IPS-18a (cell line): ENCODE measurements around the gene EBP.

ENCODE experiments used
- H3K27ac ChIP-seq: one replicate; pipeline ENCODE4 v1.5.1; 2013; ENCODE audit warnings: low read length
- H3K27me3 ChIP-seq: one replicate; pipeline ENCODE4 v1.6.1; 2013; ENCODE audit warnings: mild to moderate bottlenecking, low read length; ENCODE audit not compliant: control insufficient read depth, insufficient read depth
- H3K36me3 ChIP-seq: one replicate; pipeline ENCODE4 v1.6.1; 2013; ENCODE audit warnings: low read depth, low read length; ENCODE audit not compliant: control insufficient read depth
- H3K4me1 ChIP-seq: one replicate; pipeline ENCODE4 v1.6.1; 2013; ENCODE audit warnings: low read depth, low read length; ENCODE audit not compliant: control insufficient read depth
- H3K4me3 ChIP-seq: one replicate; pipeline ENCODE4 v1.5.1; 2013; ENCODE audit warnings: low read length
- H3K9ac ChIP-seq: one replicate; pipeline ENCODE4 v1.6.1; 2013; ENCODE audit warnings: mild to moderate bottlenecking, low read length, moderate library complexity
- H3K9me3 ChIP-seq: one replicate; pipeline ENCODE4 v1.6.1; 2013; ENCODE audit warnings: low read depth, low read length; ENCODE audit not compliant: control insufficient read depth

The EBP gene

GRCh38 chrX:48478806-48479205, 42.8 kb upstream of the EBP start:
- no peak overlapping the region for H3K9ac ChIP-seq
- H3K36me3 ChIP-seq: peaks cover 26% of the 10 kb centered on the region
- H3K27ac ChIP-seq: no peak overlapping the region
- no peak overlapping the region for H3K4me3 ChIP-seq
- peaks cover 11% of the 10 kb centered on the region for H3K9me3 ChIP-seq
- H3K4me1 ChIP-seq: no peaks in the 10 kb centered on the region
- H3K27me3 ChIP-seq: no peaks in the 10 kb centered on the region

GRCh38 chrX:48480142-48480541, 41.5 kb upstream of the EBP start:
- Histone ChIP-seq H3K36me3 (peaks cover 26% of the 10 kb centered on the region), H3K27ac (no peak overlapping the region), H3K4me3 (no peak overlapping the region), H3K9me3 (peaks cover 11% of the 10 kb centered on the region), H3K4me1 (no peaks in the 10 kb centered on the region), H3K9ac (no peak overlapping the region), H3K27me3 (no peaks in the 10 kb centered on the region)

GRCh38 chrX:48480583-48480982, 41.0 kb upstream of the EBP start:
- Histone ChIP-seq H3K4me3 (no peak overlapping the region), H3K27ac (no peak overlapping the region), H3K36me3 (peaks cover 26% of the 10 kb centered on the region), H3K9me3 (peaks cover 12% of the 10 kb centered on the region), H3K9ac (no peak overlapping the region), H3K27me3 (no peaks in the 10 kb centered on the region), H3K4me1 (no peaks in the 10 kb centered on the region)

GRCh38 chrX:48482526-48482925, 39.1 kb upstream of the EBP start:
- H3K9ac ChIP-seq: no peak overlapping the region
- H3K4me1 ChIP-seq: no peaks in the 10 kb centered on the region
- no peak overlapping the region for H3K4me3 ChIP-seq
- no peaks in the 10 kb centered on the region for H3K27me3 ChIP-seq
- peaks cover 26% of the 10 kb centered on the region for H3K36me3 ChIP-seq
- H3K9me3 ChIP-seq: peaks cover 14% of the 10 kb centered on the region
- H3K27ac ChIP-seq: no peak overlapping the region

- no peak overlapping the region for H3K27ac ChIP-seq
- no peaks in the 10 kb centered on the region for H3K4me1 ChIP-seq
- H3K27me3 ChIP-seq: no peaks in the 10 kb centered on the region
- peaks cover 11% of the 10 kb centered on the region for H3K36me3 ChIP-seq
- H3K4me3 ChIP-seq: no peak overlapping the region
- no peak overlapping the region for H3K9ac ChIP-seq
- peaks cover 19% of the 10 kb centered on the region for H3K9me3 ChIP-seq
Measured at GRCh38 chrX:48487362-48487798, 34.2 kb upstream of the EBP start.

GRCh38 chrX:48488034-48488433, 33.6 kb upstream of the EBP start:
- H3K9ac ChIP-seq: no peak overlapping the region
- no peaks in the 10 kb centered on the region for H3K4me1 ChIP-seq
- H3K36me3 ChIP-seq: peaks cover 4% of the 10 kb centered on the region
- H3K9me3 ChIP-seq: peaks cover 19% of the 10 kb centered on the region
- no peaks in the 10 kb centered on the region for H3K27me3 ChIP-seq
- H3K4me3 ChIP-seq: no peak overlapping the region
- no peak overlapping the region for H3K27ac ChIP-seq

- Histone ChIP-seq H3K27ac (no peak overlapping the region), H3K27me3 (no peaks in the 10 kb centered on the region), H3K36me3 (no peaks in the 10 kb centered on the region), H3K9ac (no peak overlapping the region), H3K4me3 (no peak overlapping the region), H3K4me1 (no peaks in the 10 kb centered on the region), H3K9me3 (peaks cover 19% of the 10 kb centered on the region)
Measured at GRCh38 chrX:48489296-48489695, 32.3 kb upstream of the EBP start.

GRCh38 chrX:48489892-48490291, 31.7 kb upstream of the EBP start:
- Histone ChIP-seq H3K4me1 (no peaks in the 10 kb centered on the region), H3K9ac (no peak overlapping the region), H3K36me3 (no peaks in the 10 kb centered on the region), H3K27ac (no peak overlapping the region), H3K27me3 (no peaks in the 10 kb centered on the region), H3K9me3 (peaks cover 19% of the 10 kb centered on the region), H3K4me3 (no peak overlapping the region)

GRCh38 chrX:48490661-48491060, 30.9 kb upstream of the EBP start:
- Histone ChIP-seq H3K27ac (no peak overlapping the region), H3K36me3 (no peaks in the 10 kb centered on the region), H3K27me3 (no peaks in the 10 kb centered on the region), H3K9me3 (peaks cover 17% of the 10 kb centered on the region), H3K9ac (no peak overlapping the region), H3K4me1 (no peaks in the 10 kb centered on the region), H3K4me3 (no peak overlapping the region)

GRCh38 chrX:48491809-48492208, 29.8 kb upstream of the EBP start:
- H3K4me1 ChIP-seq: no peaks in the 10 kb centered on the region
- no peaks in the 10 kb centered on the region for H3K27me3 ChIP-seq
- no peaks in the 10 kb centered on the region for H3K36me3 ChIP-seq
- no peak overlapping the region for H3K27ac ChIP-seq
- H3K4me3 ChIP-seq: no peak overlapping the region
- peaks cover 17% of the 10 kb centered on the region for H3K9me3 ChIP-seq
- H3K9ac ChIP-seq: no peak overlapping the region

- Histone ChIP-seq H3K27ac (no peak overlapping the region), H3K27me3 (no peaks in the 10 kb centered on the region), H3K4me3 (no peak overlapping the region), H3K36me3 (no peaks in the 10 kb centered on the region), H3K9me3 (peaks cover 17% of the 10 kb centered on the region), H3K4me1 (no peaks in the 10 kb centered on the region), H3K9ac (no peak overlapping the region)
Measured at GRCh38 chrX:48492293-48492910, 29.2 kb upstream of the EBP start.

GRCh38 chrX:48493890-48494364, 27.7 kb upstream of the EBP start:
- no peaks in the 10 kb centered on the region for H3K4me1 ChIP-seq
- H3K9ac ChIP-seq: no peak overlapping the region
- H3K9me3 ChIP-seq: peaks cover 4% of the 10 kb centered on the region
- no peaks in the 10 kb centered on the region for H3K27me3 ChIP-seq
- no peaks in the 10 kb centered on the region for H3K36me3 ChIP-seq
- H3K27ac ChIP-seq: no peak overlapping the region
- no peak overlapping the region for H3K4me3 ChIP-seq
